ENCODE measurements around the gene FAM24A. TPM values are rescaled to one million over a fixed set of nuclear protein-coding genes. Genes with fewer than 3 reads are reported as not detected.

Gene FAM24A
- total RNA-seq, 1 experiment from 2014 or later: not detected

DNA sequence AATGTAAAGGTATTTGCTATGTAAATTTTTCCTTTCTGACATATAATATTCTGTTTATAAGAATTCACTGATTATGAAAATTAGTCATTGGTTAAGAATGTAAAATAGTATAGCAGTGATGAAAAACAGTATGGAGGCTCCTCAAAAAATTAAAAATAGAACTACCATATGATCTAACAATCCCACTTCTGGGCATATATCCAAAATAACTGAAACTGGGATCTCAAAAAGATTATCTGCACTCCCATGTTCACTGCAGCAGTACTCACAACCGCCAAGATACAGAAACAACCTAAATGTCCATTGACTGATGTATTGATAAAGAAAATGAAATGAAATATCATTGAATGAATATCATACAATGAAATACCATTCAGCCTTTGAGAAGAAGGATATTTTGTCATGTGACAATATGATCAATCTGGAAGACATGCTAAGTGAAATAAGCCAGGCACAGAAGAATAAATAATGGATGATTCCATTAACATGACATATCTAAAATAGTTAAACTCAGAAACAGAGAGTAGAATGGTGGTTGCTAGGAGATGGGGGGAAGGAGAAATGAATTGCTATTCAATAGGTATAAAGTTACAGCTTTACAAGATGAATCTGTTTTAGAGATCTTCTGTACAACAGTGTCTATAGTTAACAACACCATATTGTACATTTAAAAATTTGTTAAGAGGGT is 29.6 kb downstream of the FAM24A start:
- Histone ChIP-seq H3K36me3 (ENCODE audit: low read depth, low read length) (peaks cover 26% of the 10 kb centered on the region), H4K20me1 (ENCODE audit: low read length) (no peaks in the 10 kb centered on the region), H3K79me2 (ENCODE audit: low read length) (no peaks in the 10 kb centered on the region), H3K9me2 (replicated peaks; ENCODE audit: low read length) (no peaks in the 10 kb centered on the region), H3F3A (ENCODE audit: low read length, unreplicated experiment) (no peaks in the 10 kb centered on the region), H3K27ac (ENCODE audit: low read length) (no peak overlapping the region), H2AFZ (ENCODE audit: low read length) (no peak overlapping the region), H3K4me3 (ENCODE audit: low read length) (no peak overlapping the region), H3K27me3 (ENCODE audit: low read length) (no peaks in the 10 kb centered on the region), H3K9me3 (ENCODE audit: low read length) (no peaks in the 10 kb centered on the region), H3K4me1 (ENCODE audit: insufficient read depth, low read length) (no peaks in the 10 kb centered on the region), H3K4me2 (ENCODE audit: low read length) (no peak overlapping the region), H3K9ac (ENCODE audit: low read length) (no peak overlapping the region)
- intact Hi-C loops (cut with micrococcal nuclease): no loop called here
- no peak for ATAC-seq
- ChIA-PET POLR2A (ENCODE audit: unreplicated experiment) (no interaction called here), CTCF (no interaction called here)
- DNase-seq: no peak
- BruUV-seq (replicated peaks): no TSS peak
- TF ChIP-seq, protein P1, sequence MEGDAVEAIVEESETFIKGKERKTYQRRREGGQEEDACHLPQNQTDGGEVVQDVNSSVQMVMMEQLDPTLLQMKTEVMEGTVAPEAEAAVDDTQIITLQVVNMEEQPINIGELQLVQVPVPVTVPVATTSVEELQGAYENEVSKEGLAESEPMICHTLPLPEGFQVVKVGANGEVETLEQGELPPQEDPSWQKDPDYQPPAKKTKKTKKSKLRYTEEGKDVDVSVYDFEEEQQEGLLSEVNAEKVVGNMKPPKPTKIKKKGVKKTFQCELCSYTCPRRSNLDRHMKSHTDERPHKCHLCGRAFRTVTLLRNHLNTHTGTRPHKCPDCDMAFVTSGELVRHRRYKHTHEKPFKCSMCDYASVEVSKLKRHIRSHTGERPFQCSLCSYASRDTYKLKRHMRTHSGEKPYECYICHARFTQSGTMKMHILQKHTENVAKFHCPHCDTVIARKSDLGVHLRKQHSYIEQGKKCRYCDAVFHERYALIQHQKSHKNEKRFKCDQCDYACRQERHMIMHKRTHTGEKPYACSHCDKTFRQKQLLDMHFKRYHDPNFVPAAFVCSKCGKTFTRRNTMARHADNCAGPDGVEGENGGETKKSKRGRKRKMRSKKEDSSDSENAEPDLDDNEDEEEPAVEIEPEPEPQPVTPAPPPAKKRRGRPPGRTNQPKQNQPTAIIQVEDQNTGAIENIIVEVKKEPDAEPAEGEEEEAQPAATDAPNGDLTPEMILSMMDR (conservative IDR thresholded peaks at IDR 0.05; ENCODE audit: low read depth, low read length): no peak
- TF ChIP-seq EZH2 (IDR thresholded peaks at IDR 0.05; ENCODE audit: low read length, unreplicated experiment) (no peak), EZH2phosphoT487 (IDR thresholded peaks at IDR 0.05; ENCODE audit: borderline replicate concordance, low read length) (no peak)

DNA sequence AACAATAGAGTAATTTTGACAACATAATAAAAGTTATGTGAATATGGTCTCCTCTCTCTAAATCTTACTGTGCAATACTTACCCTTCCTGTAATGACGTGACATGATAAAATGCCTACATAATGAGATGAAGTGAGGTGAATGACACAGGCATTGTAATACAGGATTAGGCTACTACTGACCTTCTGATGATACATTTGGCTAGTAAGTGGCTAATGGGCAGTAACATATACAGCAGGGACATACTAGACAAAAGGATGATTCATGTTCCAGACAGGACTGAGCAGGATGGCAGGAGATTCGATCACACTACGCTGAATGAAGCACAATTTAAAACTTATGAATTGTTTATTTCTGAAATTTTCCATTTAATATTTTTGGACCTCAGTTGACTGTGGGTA is 38.9 kb downstream of the FAM24A start:
- no peak for TF ChIP-seq EZH2phosphoT487 (IDR thresholded peaks at IDR 0.05; ENCODE audit: borderline replicate concordance, low read length)
- TF ChIP-seq EZH2 (IDR thresholded peaks at IDR 0.05; ENCODE audit: low read length, unreplicated experiment): no peak
- TF ChIP-seq, protein P1 (conservative IDR thresholded peaks at IDR 0.05; ENCODE audit: low read depth, low read length): no peak
- Histone ChIP-seq H3K36me3 (ENCODE audit: low read depth, low read length) (no peaks in the 10 kb centered on the region), H3K4me3 (ENCODE audit: low read length) (no peak overlapping the region), H3K4me1 (ENCODE audit: insufficient read depth, low read length) (peaks cover 7% of the 10 kb centered on the region; the same call in 1 of the 2 replicates), H3K9me2 (replicated peaks; ENCODE audit: low read length) (no peaks in the 10 kb centered on the region), H3K27ac (ENCODE audit: low read length) (no peak overlapping the region), H3K4me2 (ENCODE audit: low read length) (no peak overlapping the region), H3K79me2 (ENCODE audit: low read length) (peaks cover 15% of the 10 kb centered on the region), H3K9me3 (ENCODE audit: low read length) (no peaks in the 10 kb centered on the region), H3F3A (ENCODE audit: low read length, unreplicated experiment) (no peaks in the 10 kb centered on the region), H4K20me1 (ENCODE audit: low read length) (no peaks in the 10 kb centered on the region), H2AFZ (ENCODE audit: low read length) (no peak overlapping the region), H3K9ac (ENCODE audit: low read length) (no peak overlapping the region), H3K27me3 (ENCODE audit: low read length) (no peaks in the 10 kb centered on the region)
- no TSS peak for BruUV-seq (replicated peaks)
- CTCF ChIA-PET: no interaction called here
- POLR2A ChIA-PET (ENCODE audit: unreplicated experiment): no interaction called here
- DNase-seq: no peak
- no peak for ATAC-seq
- intact Hi-C loops (cut with micrococcal nuclease): no loop called here
